ENCODE results near the gene MAP1LC3A. TPM values are rescaled to one million over a fixed set of nuclear protein-coding genes. Genes with fewer than 3 reads are reported as not detected.

Gene MAP1LC3A
- total RNA-seq, 1 donor from 2014 or later, result 5.5 TPM

DNA sequence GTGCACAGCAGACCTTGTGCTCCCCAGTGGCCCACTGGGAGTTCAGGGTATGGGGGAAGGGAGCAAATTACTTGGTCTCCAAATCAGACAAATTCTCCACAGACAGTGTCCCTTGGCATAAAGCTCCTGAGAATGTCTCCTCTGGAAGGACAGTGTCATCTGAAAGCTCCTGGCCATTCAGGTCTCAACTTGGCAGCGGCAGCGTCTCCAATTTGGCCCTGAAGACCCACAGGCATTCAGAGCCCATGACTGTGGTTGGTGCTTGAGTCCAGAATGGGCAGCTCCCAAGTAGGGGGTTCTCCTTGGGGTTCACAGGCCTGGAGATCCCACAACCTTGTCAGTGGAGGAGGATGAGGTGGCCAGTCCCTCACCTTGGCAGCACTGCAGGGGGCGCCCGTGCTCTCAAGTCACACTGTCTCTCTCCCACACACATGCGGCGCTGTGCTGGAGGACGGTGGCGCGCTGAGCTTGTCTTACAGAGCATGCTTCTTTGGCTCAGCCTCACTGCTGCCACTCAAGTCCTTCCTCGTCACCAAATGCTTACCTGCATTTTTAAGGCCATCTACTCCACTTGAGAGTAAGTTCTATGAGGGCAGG, 21.6 kb upstream of the MAP1LC3A start:
- peak; percentile 65 for DNase-seq (ENCODE audit: low spot score)
- Histone ChIP-seq H2AFZ (replicated peaks) (no peak overlapping the region), H3K79me2 (ENCODE audit: low read depth) (no peaks in the 10 kb centered on the region), H3K27ac (no peak overlapping the region), H3K9ac (no peak overlapping the region), H3K27me3 (no peaks in the 10 kb centered on the region), H3F3A (ENCODE audit: low read depth) (peaks cover 3% of the 10 kb centered on the region), H3K4me1 (no peaks in the 10 kb centered on the region), H3K4me3 (no peak overlapping the region), H3K36me3 (no peaks in the 10 kb centered on the region), H3K4me2 (no peak overlapping the region), H3K9me3 (ENCODE audit: low read depth) (no peaks in the 10 kb centered on the region), H4K20me1 (ENCODE audit: low read depth) (peaks cover 40% of the 10 kb centered on the region)
- Mint-ChIP-seq H3K27me3 (ENCODE audit: insufficient read depth, low read depth) (peaks cover 4% of the 10 kb centered on the region), H3K4me3 (no peak overlapping the region), H3K27ac (no peak overlapping the region), H3K9me3 (no peaks in the 10 kb centered on the region), H3K36me3 (peaks cover 37% of the 10 kb centered on the region), H3K4me1 (peaks cover 6% of the 10 kb centered on the region)
- TF ChIP-seq, protein P1, sequence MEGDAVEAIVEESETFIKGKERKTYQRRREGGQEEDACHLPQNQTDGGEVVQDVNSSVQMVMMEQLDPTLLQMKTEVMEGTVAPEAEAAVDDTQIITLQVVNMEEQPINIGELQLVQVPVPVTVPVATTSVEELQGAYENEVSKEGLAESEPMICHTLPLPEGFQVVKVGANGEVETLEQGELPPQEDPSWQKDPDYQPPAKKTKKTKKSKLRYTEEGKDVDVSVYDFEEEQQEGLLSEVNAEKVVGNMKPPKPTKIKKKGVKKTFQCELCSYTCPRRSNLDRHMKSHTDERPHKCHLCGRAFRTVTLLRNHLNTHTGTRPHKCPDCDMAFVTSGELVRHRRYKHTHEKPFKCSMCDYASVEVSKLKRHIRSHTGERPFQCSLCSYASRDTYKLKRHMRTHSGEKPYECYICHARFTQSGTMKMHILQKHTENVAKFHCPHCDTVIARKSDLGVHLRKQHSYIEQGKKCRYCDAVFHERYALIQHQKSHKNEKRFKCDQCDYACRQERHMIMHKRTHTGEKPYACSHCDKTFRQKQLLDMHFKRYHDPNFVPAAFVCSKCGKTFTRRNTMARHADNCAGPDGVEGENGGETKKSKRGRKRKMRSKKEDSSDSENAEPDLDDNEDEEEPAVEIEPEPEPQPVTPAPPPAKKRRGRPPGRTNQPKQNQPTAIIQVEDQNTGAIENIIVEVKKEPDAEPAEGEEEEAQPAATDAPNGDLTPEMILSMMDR (IDR thresholded peaks at IDR 0.05), result peak; percentile 41
- no peak for TF ChIP-seq EZH2phosphoT487 (IDR thresholded peaks at IDR 0.05)

DNA sequence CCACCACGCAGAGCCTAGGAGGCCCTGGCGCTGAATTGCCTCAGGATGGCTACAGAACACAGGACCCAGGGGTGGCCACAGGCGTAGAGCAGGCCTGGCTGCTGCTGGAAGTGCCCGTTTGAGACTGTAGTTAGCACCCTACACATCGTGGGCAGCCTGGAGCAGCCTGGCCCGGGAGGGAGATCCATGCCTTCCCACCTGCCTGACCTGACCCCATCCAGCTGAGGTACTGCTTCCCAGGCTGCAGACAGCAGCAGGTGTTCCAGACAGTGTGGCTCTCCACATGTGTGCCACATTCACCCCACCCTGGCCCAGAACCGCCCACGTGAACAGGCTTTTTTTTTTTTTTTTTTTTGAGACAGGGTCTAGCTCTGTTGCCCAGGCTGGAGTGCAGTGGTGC, 20.9 kb upstream of the MAP1LC3A start:
- Mint-ChIP-seq H3K36me3 (peaks cover 37% of the 10 kb centered on the region), H3K27me3 (ENCODE audit: insufficient read depth, low read depth) (peaks cover 4% of the 10 kb centered on the region)
- H3K36me3 ChIP-seq, result no peaks in the 10 kb centered on the region

DNA sequence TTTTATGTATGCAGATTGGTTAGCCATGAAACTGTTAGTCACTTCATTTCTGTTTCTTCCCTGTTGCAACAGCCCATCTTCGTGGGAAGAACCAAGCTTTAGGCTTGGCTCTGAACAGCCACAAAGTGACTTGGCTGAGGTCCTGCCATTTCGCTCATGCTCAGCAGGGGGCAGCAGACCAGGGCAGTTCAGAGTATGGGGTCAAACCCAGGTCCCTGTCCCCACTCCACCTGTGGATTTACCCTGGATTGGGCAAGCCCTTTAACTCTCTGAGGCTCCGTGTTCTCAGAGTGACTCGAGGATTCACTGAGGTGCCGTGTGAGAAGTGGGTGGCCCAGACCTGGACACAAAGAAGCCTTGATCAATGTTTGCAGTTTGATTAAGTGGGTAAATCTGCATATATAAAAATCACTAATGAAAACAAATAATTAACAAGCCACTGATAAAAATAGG, 19.8 kb upstream of the MAP1LC3A start:
- no peak overlapping the region for H2AFZ ChIP-seq (replicated peaks)
- TF ChIP-seq EZH2 (IDR thresholded peaks at IDR 0.05), result no peak
- TF ChIP-seq, protein P1 (IDR thresholded peaks at IDR 0.05), result peak; percentile 79
- no peaks in the 10 kb centered on the region for H3K36me3 ChIP-seq
- no peak overlapping the region for H3K27ac ChIP-seq
- H3K27me3 Mint-ChIP-seq (ENCODE audit: insufficient read depth, low read depth), result peaks cover 4% of the 10 kb centered on the region
- no peaks in the 10 kb centered on the region for H3K27me3 ChIP-seq
- peak; percentile 62 for DNase-seq (ENCODE audit: low spot score)
- H4K20me1 ChIP-seq (ENCODE audit: low read depth), result peaks cover 27% of the 10 kb centered on the region
- peaks cover 38% of the 10 kb centered on the region for H3K36me3 Mint-ChIP-seq
- H3K4me3 ChIP-seq, result no peak overlapping the region
- H3K4me1 Mint-ChIP-seq, result peaks cover 7% of the 10 kb centered on the region
- no peaks in the 10 kb centered on the region for H3K79me2 ChIP-seq (ENCODE audit: low read depth)
- no peaks in the 10 kb centered on the region for H3K4me1 ChIP-seq
- H3F3A ChIP-seq (ENCODE audit: low read depth), result peaks cover 6% of the 10 kb centered on the region
- no peaks in the 10 kb centered on the region for H3K9me3 Mint-ChIP-seq
- H3K9ac ChIP-seq, result no peak overlapping the region
- no peak overlapping the region for H3K4me2 ChIP-seq
- H3K9me3 ChIP-seq (ENCODE audit: low read depth), result no peaks in the 10 kb centered on the region
- H3K27ac Mint-ChIP-seq, result no peak overlapping the region
- H3K4me3 Mint-ChIP-seq, result no peak overlapping the region

More for the DNA sequence above, 20.9 kb upstream of the MAP1LC3A start:
- peaks cover 38% of the 10 kb centered on the region for H4K20me1 ChIP-seq (ENCODE audit: low read depth)
- H3K4me3 Mint-ChIP-seq, result no peak overlapping the region
- no peak overlapping the region for H3K4me2 ChIP-seq
- H3K27ac ChIP-seq, result no peak overlapping the region
- H3K4me3 ChIP-seq, result no peak overlapping the region
- no peak overlapping the region for H3K27ac Mint-ChIP-seq
- no peaks in the 10 kb centered on the region for H3K9me3 Mint-ChIP-seq
- H2AFZ ChIP-seq (replicated peaks), result no peak overlapping the region
- peaks cover 3% of the 10 kb centered on the region for H3F3A ChIP-seq (ENCODE audit: low read depth)
- no peaks in the 10 kb centered on the region for H3K4me1 ChIP-seq
- peaks cover 6% of the 10 kb centered on the region for H3K4me1 Mint-ChIP-seq
- DNase-seq (ENCODE audit: low spot score), result no peak
- TF ChIP-seq, protein P1 (IDR thresholded peaks at IDR 0.05), result no peak
- TF ChIP-seq EZH2phosphoT487 (IDR thresholded peaks at IDR 0.05) (no peak), EZH2 (IDR thresholded peaks at IDR 0.05) (no peak)
- no peaks in the 10 kb centered on the region for H3K79me2 ChIP-seq (ENCODE audit: low read depth)
- H3K9me3 ChIP-seq (ENCODE audit: low read depth), result no peaks in the 10 kb centered on the region
- H3K27me3 ChIP-seq, result no peaks in the 10 kb centered on the region
- H3K9ac ChIP-seq, result no peak overlapping the region

Data from neural progenitor cell (in vitro differentiated cells).